Neuron (in vitro differentiated cells): ENCODE results near the gene S1PR5.

ENCODE experiments used
- H2AFZ ChIP-seq: one replicate; pipeline ENCODE4 v1.6.1; 2013; ENCODE audit warnings: low read depth, mild to moderate bottlenecking, inconsistent platforms, low read length, moderate library complexity
- H3K27me3 ChIP-seq: one replicate; pipeline ENCODE4 v1.6.1; 2013; ENCODE audit warnings: low read length; ENCODE audit not compliant: insufficient read depth
- H3K36me3 ChIP-seq: one replicate; pipeline ENCODE4 v1.6.1; 2013; ENCODE audit warnings: low read length; ENCODE audit not compliant: insufficient read depth
- H3K4me1 ChIP-seq: one replicate; pipeline ENCODE4 v1.6.1; 2013; ENCODE audit warnings: low read length; ENCODE audit not compliant: insufficient read depth
- H3K4me3 ChIP-seq: 2 replicates; pipeline ENCODE4 v1.5.1; 2013; ENCODE audit warnings: mild to moderate bottlenecking, low read length, moderate library complexity
- H3K9me3 ChIP-seq: one replicate; pipeline ENCODE4 v1.6.1; 2013; ENCODE audit warnings: low read length

The S1PR5 gene

DNA sequence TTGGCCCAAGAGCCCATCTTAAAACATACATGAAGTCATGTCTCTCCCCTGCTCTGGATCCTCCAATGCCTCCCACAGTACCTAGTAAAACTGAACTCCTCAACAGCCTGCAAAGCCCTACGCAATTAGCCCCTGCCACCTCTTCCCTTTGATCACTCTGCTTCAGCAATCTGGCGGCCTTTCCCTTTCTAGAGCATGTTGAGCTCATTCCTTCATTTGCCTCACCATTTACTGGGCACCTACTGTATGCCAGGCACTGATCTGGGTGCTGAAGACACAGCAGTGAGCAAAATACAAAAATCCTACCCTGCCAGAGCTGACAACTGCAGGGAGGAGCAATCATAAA is 17.0 kb downstream of the S1PR5 start:
- no peaks in the 10 kb centered on the region for H3K27me3 ChIP-seq
- no peak overlapping the region for H2AFZ ChIP-seq
- H3K36me3 ChIP-seq: peaks cover 34% of the 10 kb centered on the region
- H3K4me1 ChIP-seq: peaks cover 7% of the 10 kb centered on the region
- H3K9me3 ChIP-seq: no peaks in the 10 kb centered on the region
- H3K4me3 ChIP-seq: no peak overlapping the region

DNA sequence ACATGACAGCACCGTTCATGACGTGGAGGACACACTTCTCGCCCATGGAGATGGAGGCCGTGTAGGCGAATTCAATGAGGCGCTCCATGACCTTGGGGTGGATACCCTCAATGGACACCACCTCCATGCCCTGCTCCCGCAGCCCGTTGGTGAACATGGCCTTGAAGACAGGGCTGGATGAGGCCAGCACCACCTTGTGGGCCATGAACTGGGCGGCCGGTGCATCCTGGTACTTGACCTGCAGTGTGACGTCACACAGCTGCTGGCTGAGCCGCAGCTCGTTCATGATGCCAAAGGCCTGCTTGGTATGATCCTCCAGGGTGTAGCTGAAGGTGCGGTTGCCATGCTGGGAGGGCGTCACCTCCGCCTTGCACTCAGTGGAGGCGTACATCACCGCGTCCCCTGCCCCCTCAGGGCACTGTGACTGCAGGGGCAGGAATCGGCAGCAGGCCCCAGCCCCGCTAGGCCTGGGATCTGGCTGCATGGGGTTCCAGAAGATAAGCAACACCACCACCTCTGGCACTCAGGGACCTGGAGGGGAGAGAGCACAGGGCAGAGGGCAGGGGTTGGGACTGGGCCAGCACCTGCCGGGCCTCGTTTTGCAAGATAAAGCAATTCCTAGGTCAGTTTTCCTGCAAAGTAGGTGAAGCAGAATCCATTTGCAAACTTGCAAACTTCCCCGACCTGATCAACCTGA is 17.5 kb downstream of the S1PR5 start:
- H3K36me3 ChIP-seq: peaks cover 37% of the 10 kb centered on the region
- no peaks in the 10 kb centered on the region for H3K9me3 ChIP-seq
- peaks cover 7% of the 10 kb centered on the region for H3K4me1 ChIP-seq
- no peaks in the 10 kb centered on the region for H3K27me3 ChIP-seq
- H3K4me3 ChIP-seq: no peak overlapping the region
- H2AFZ ChIP-seq: no peak overlapping the region

DNA sequence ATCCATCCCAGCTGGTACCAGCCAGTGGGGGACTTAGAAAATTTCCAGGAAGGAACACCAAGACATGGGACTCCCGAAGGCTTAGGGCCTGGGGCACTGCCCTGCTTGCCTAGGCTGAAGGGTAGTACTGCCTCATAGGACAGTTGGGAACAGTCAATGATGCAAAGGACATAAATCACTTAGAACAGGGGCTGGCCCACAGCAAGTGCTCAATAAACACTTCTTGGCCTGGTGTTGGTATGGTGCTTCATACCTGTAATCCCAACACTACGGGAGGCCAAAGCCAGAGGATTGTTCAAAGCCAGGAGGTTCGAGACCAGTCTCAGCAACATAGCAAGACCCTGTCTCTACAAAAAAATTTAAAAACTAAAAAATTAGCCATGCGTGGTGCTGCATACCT is 19.9 kb downstream of the S1PR5 start:
- H3K9me3 ChIP-seq: peaks cover 2% of the 10 kb centered on the region
- H3K27me3 ChIP-seq: no peaks in the 10 kb centered on the region
- H3K4me3 ChIP-seq: no peak overlapping the region
- H3K4me1 ChIP-seq: peaks cover 7% of the 10 kb centered on the region
- peaks cover 43% of the 10 kb centered on the region for H3K36me3 ChIP-seq
- no peak overlapping the region for H2AFZ ChIP-seq

DNA sequence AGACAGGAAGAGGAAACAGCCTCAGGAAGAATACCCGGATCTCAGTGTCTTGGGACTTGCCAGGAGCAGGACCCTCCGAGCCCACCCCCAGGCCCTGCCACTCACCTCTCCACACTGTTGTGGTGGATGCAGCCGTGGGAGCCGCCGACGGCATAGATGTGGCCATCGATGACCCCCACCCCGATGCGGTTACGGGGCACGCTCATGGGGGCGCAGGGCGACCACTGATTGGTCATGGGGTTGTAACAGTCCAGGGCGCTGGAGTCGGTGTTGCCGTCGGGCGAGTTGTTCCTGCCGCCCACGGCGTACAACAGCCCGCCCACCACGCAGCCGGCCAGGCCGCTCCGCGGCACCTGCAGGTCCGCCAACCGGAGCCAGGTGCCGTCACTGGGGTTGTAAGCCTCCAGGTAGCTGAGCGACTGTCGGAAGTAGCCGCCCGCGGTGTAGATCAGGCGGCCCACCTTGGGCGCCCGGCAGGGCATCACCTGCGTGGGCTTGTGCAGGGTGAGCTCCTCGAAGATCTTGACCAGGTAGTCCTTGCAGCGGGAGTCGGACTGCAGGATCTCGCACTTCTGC is 25.7 kb downstream of the S1PR5 start:
- H2AFZ ChIP-seq: no peak overlapping the region
- H3K27me3 ChIP-seq: no peaks in the 10 kb centered on the region
- peaks cover 2% of the 10 kb centered on the region for H3K9me3 ChIP-seq
- H3K4me3 ChIP-seq: no peak overlapping the region
- no peaks in the 10 kb centered on the region for H3K4me1 ChIP-seq
- peaks cover 56% of the 10 kb centered on the region for H3K36me3 ChIP-seq

DNA sequence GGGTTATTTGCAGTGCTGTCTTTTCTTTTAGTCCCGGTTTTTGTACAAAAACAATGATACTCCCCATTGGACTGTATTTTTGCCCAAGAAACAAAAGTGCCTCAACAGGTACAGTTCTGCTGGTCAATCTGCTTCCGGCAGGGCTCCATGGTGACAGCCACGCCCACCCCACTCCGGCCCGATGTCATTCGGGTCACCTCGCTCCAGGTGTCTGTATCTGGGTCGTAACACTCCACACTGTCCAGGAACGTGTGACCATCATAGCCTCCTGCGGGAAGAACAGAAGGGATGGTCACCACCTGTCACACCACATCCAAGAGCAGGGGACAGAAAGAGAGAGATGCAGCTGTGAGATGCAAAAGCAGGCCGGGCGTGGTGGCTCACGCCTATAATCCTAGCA is 30.7 kb downstream of the S1PR5 start:
- Histone ChIP-seq H2AFZ (no peak overlapping the region), H3K9me3 (no peaks in the 10 kb centered on the region), H3K36me3 (peaks cover 44% of the 10 kb centered on the region), H3K27me3 (no peaks in the 10 kb centered on the region), H3K4me3 (no peak overlapping the region), H3K4me1 (no peaks in the 10 kb centered on the region)

DNA sequence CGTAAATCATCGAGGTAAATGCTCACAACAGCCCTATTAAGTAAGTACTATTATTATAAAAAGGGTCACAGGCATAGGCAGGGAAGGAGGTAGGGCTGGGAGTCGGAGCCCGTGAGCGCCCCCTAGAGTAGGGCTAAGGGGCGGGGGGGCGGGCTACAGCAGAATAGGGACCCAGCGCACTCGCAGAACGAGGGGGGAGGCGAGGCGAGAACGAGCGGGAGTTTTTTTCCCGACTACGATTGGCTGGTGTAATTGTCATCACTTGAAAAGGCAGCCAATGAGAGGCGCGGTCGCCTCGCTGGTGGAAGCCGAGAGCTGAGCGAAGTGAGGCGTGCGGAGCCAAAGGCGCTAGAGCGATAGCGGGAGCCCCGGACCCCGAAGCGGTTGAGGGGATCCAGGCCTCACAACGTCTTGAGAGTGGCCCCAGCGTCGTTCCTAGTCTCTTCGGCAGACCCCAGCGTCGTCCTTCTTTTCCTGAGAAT is 38.3 kb downstream of the S1PR5 start:
- H3K4me1 ChIP-seq: no peaks in the 10 kb centered on the region
- H3K9me3 ChIP-seq: no peaks in the 10 kb centered on the region
- no peak overlapping the region for H3K4me3 ChIP-seq
- H3K36me3 ChIP-seq: peaks cover under 1% of the 10 kb centered on the region
- no peaks in the 10 kb centered on the region for H3K27me3 ChIP-seq
- no peak overlapping the region for H2AFZ ChIP-seq

DNA sequence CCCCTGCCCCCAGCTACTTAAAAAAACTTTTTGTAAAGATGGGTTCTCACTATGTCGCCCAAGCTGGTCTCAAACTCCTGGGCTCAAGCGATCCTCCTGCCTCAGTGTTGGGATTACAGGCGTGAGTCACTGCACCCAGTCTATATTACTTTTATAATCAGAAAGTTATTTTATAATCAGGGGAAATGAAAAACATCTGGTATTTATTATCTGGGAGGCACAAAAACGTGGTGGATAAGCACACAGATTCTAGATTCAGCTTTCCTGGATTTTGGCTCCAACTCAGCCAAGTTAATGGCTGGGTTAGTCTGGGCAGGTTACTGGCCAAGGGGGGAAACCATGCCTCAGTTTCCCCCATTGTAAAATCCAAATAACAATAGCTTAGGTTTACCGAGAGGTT is 38.8 kb downstream of the S1PR5 start:
- H2AFZ ChIP-seq: no peak overlapping the region
- no peaks in the 10 kb centered on the region for H3K27me3 ChIP-seq
- no peaks in the 10 kb centered on the region for H3K9me3 ChIP-seq
- H3K36me3 ChIP-seq: no peaks in the 10 kb centered on the region
- H3K4me3 ChIP-seq: no peak overlapping the region
- H3K4me1 ChIP-seq: no peaks in the 10 kb centered on the region

DNA sequence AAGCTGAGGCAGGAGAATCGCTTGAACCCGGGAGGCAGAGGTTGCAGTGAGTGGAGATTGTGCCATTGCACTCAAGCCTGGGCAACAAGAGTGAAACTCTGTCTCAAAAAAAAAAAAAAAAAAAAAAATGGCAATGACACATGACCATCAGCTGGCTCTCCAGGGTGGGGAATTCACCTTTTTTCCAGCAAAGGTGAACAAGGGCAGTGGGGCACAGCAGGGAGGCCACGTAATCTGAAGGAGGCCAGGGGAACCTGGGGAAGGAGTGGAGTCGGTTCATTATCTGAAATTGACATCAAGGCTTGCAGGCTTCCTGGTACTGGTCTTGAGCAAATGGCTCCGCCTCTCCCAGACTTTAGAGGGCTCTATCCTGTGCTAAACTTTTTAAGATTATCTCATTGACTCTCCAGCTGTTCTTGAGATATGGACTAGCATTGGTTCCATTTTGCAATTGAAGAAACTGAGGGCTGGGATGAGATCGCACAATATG is 42.2 kb downstream of the S1PR5 start:
- Histone ChIP-seq H3K27me3 (no peaks in the 10 kb centered on the region), H3K9me3 (no peaks in the 10 kb centered on the region), H3K4me1 (no peaks in the 10 kb centered on the region), H3K36me3 (no peaks in the 10 kb centered on the region), H3K4me3 (no peak overlapping the region), H2AFZ (no peak overlapping the region)

DNA sequence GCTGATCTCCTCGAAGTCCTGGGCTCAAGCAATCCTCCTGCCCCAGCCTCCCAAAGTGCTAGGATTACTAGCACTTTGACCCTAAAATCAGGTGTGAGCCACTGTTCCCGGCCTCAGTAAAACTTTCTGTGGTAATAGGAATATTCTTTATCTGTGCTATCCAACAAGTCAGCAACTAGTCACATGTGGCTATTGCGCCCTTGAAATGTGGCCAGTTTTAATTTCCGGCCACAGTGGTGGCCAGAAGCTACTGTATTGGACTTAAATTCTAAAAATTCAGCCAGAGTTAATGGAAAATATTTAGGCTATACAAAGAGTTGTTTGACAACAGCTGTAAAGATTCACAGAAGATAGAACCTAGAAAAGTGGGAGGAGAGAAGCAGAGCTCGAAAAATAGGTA is 44.1 kb downstream of the S1PR5 start:
- no peaks in the 10 kb centered on the region for H3K9me3 ChIP-seq
- H3K4me1 ChIP-seq: no peaks in the 10 kb centered on the region
- no peaks in the 10 kb centered on the region for H3K27me3 ChIP-seq
- H3K4me3 ChIP-seq: no peak overlapping the region
- no peak overlapping the region for H2AFZ ChIP-seq
- H3K36me3 ChIP-seq: no peaks in the 10 kb centered on the region

DNA sequence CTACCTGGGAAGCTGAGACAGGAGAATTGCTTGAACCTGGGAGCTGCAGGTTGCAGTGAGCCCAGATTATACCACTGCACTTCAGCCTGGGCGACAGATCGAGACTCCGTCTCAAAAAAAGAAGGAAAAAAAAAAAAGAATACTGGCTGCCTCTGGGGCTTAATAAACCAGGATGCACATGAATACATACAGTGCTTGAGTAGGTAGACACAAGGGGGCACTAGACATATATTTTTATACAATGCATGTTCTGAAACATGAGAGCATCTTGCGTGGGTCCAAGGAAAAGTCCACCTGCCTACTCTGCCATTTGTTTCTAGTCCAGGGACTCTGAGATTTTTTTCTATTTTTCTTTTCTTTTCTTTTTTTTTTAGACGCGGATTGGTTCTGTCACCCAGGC is 45.3 kb downstream of the S1PR5 start:
- Histone ChIP-seq H3K4me3 (no peak overlapping the region), H3K4me1 (no peaks in the 10 kb centered on the region), H3K9me3 (no peaks in the 10 kb centered on the region), H2AFZ (no peak overlapping the region), H3K27me3 (no peaks in the 10 kb centered on the region), H3K36me3 (no peaks in the 10 kb centered on the region)

DNA sequence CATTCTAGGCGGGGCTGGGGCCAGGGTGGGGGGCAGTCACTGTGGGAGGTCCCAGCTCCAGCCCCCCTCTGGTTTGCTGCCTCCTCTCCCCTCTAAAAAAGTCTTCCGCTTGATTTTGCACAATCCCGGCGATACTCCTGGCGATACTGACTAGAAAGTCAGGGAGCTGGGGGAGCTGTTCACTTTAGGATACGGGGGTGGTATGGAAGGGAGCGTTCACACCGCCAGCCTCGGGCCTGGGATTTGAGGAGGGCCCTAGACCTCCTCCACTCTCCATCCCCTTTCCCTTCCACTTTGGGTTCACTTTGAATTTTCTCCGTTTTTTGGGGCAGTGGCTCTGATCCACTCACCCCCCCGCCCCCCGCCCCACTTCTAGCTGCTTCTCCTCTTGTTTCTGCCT is 49.1 kb downstream of the S1PR5 start:
- Histone ChIP-seq H3K27me3 (no peaks in the 10 kb centered on the region), H3K36me3 (no peaks in the 10 kb centered on the region), H3K4me3 (no peak overlapping the region), H3K4me1 (no peaks in the 10 kb centered on the region), H3K9me3 (no peaks in the 10 kb centered on the region), H2AFZ (no peak overlapping the region)

DNA sequence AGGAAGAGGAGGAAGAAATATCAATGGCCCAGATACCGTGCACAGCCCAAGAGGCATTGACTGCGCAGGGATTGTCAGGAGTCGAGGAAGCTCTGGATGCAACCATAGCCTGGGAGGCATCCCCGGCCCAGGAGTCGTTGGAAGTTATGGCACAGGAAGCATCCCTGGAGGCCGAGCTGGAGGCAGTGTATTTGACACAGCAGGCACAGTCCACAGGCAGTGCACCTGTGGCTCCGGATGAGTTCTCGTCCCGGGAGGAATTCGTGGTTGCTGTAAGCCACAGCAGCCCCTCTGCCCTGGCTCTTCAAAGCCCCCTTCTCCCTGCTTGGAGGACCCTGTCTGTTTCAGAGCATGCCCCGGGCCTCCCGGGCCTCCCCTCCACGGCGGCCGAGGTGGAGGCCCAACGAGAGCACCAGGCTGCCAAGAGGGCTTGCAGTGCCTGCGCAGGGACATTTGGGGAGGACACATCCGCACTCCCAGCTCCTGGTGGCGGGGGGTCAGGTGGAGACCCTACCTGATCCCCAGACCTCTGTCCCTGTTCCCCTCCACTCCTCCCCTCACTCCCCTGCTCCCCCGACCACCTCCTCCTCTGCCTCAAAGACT is 50.0 kb downstream of the S1PR5 start:
- Histone ChIP-seq H2AFZ (no peak overlapping the region), H3K27me3 (no peaks in the 10 kb centered on the region), H3K4me3 (no peak overlapping the region), H3K9me3 (no peaks in the 10 kb centered on the region), H3K36me3 (no peaks in the 10 kb centered on the region), H3K4me1 (no peaks in the 10 kb centered on the region)

DNA sequence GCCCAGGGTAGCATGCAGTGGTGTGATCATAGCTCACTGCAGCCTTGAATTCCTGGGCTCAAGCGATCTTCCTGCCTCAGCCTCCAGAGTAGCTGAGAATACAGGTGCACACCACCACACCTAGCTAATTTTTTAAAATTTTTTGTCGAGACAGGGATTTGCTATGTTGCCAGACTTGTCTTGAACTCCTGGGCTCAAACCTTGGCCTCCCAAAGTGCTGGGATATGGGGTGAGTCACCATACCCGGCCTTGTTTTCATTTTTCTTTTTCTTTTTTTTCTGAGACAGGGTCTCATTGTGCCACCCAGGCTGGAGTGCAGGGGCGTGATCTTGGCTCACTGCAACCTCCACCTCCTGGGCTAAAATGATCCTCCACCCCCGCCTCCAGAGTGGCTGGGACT is 52.8 kb downstream of the S1PR5 start:
- Histone ChIP-seq H2AFZ (no peak overlapping the region), H3K4me1 (peaks cover 4% of the 10 kb centered on the region), H3K36me3 (no peaks in the 10 kb centered on the region), H3K4me3 (no peak overlapping the region), H3K9me3 (no peaks in the 10 kb centered on the region), H3K27me3 (no peaks in the 10 kb centered on the region)
